Uterus (tissue), 4 donors: Measurements from ENCODE around the gene SPTBN4. TPM values are rescaled to one million over a fixed set of nuclear protein-coding genes. Genes with fewer than 3 reads are reported as not detected.
"Not testable (repeated sequence)": the region's sequence is repeated elsewhere in the genome, so short reads cannot be mapped to it uniquely, and the experiment has no call there.

Source experiments
- DNase-seq, 2 donors: peaks; one replicate each; pipeline ENCODE4 v3.0.0-alpha.2; 2019 to 2020
- H3K27ac ChIP-seq, 2 donors: fragments of 200-600 bp; sonication (generic); 1 replicate in 1 of 2; 2 replicates in 1 of 2; pipeline ENCODE4 v1.5.1; 2016 to 2018
- H3K27me3 ChIP-seq, 2 donors: fragments of 200-600 bp; sonication (generic); one replicate each; pipeline ENCODE4 v1.5.1; 2018 to 2019; ENCODE audit warnings: control low read depth in 1 of 2
- H3K36me3 ChIP-seq, 2 donors: fragments of 200-600 bp; sonication (generic); one replicate each; pipeline ENCODE4 v1.5.1; 2019; ENCODE audit warnings: control low read depth in 1 of 2
- H3K4me1 ChIP-seq, 2 donors: fragments of 200-600 bp; sonication (generic); one replicate each; pipeline ENCODE4 v1.5.1; 2018 to 2019; ENCODE audit warnings: control low read depth in 1 of 2
- H3K4me3 ChIP-seq, 2 donors: fragments of 200-600 bp; sonication (generic); 1 replicate in 1 of 2; 2 replicates in 1 of 2; pipeline ENCODE4 v1.5.1; 2018 to 2019; ENCODE audit warnings: mild to moderate bottlenecking in 1 of 2
- H3K9me3 ChIP-seq, 2 donors: fragments of 200-600 bp; sonication (generic); one replicate each; pipeline ENCODE4 v1.5.1; 2019; ENCODE audit warnings: control low read depth in 1 of 2
- POLR2A ChIP-seq, 2 donors: fragments of 450-650 bp; IDR thresholded peaks; one replicate each; pipeline ENCODE4 v1.6.1; 2016; ENCODE audit warnings: antibody characterized with exemption in 2 of 2, mild to moderate bottlenecking in 1 of 2, moderate library complexity in 1 of 2
- intact Hi-C: fragments of 100-400 bp; cut with DNase I; formaldehyde crosslinking; loops from one replicate; pipeline ENCODE4 v1.15.1; 2023; ENCODE audit warnings: low total_unique reads
- total RNA-seq, 4 donors: library from RNA; depleted of rRNA in 3 of 4; stranded (reverse); fragments of >200 nt in 3 of 4; gene quantifications; one replicate each; pipeline versions ENCODE4 v1.1.0 to v1.2.4, GENCODE V29; 2014 to 2023
- TF ChIP-seq, protein P1 (sequence below), 4 experiments: fragments of 200-600 bp in 2 of 4; fragments of 450-650 bp in 2 of 4; sonication (generic) in 2 of 4; IDR thresholded peaks; one replicate each; pipeline ENCODE4 v1.5.1; 2016 to 2019; ENCODE audit warnings: antibody characterized with exemption in 4 of 4, mild to moderate bottlenecking in 2 of 4, moderate library complexity in 1 of 4
- donor health status: DM: yes; HTN: yes; CAD: no.

Gene SPTBN4
- total RNA-seq, 4 donors from 2014 or later = 3.1 to 7.0 (median 5.3) TPM; not detected in 1

GRCh38 chr19:40493778-40494177 lies 27.0 kb downstream of the SPTBN4 start:
- intact Hi-C loops = no loop called here
- Histone ChIP-seq H3K4me3 (no peak overlapping the region), H3K9me3 (no peaks in the 10 kb centered on the region), H3K36me3 (no peaks in the 10 kb centered on the region), H3K27me3 (no peaks in the 10 kb centered on the region), H3K4me1 (no peaks in the 10 kb centered on the region), H3K27ac (no peak overlapping the region)
- no peak for TF ChIP-seq POLR2A (IDR thresholded peaks at IDR 0.05)
- TF ChIP-seq, protein P1, sequence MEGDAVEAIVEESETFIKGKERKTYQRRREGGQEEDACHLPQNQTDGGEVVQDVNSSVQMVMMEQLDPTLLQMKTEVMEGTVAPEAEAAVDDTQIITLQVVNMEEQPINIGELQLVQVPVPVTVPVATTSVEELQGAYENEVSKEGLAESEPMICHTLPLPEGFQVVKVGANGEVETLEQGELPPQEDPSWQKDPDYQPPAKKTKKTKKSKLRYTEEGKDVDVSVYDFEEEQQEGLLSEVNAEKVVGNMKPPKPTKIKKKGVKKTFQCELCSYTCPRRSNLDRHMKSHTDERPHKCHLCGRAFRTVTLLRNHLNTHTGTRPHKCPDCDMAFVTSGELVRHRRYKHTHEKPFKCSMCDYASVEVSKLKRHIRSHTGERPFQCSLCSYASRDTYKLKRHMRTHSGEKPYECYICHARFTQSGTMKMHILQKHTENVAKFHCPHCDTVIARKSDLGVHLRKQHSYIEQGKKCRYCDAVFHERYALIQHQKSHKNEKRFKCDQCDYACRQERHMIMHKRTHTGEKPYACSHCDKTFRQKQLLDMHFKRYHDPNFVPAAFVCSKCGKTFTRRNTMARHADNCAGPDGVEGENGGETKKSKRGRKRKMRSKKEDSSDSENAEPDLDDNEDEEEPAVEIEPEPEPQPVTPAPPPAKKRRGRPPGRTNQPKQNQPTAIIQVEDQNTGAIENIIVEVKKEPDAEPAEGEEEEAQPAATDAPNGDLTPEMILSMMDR (IDR thresholded peaks at IDR 0.05) = no peak
- no peak for DNase-seq

- Histone ChIP-seq H3K27ac (no peak overlapping the region), H3K4me1 (no peaks in the 10 kb centered on the region), H3K27me3 (no peaks in the 10 kb centered on the region), H3K36me3 (no peaks in the 10 kb centered on the region), H3K9me3 (no peaks in the 10 kb centered on the region), H3K4me3 (no peak overlapping the region)
- intact Hi-C loops = no loop called here
- DNase-seq = no peak
- TF ChIP-seq, protein P1 (IDR thresholded peaks at IDR 0.05) = no peak
- TF ChIP-seq POLR2A (IDR thresholded peaks at IDR 0.05) = no peak
These were observed 27.5 kb downstream of the SPTBN4 start for GRCh38 chr19:40494191-40494838.

GRCh38 chr19:40497214-40497613 lies 30.4 kb downstream of the SPTBN4 start:
- no peaks in the 10 kb centered on the region for H3K36me3 ChIP-seq
- H3K27me3 ChIP-seq = no peaks in the 10 kb centered on the region
- DNase-seq = no peak
- no peak overlapping the region for H3K4me3 ChIP-seq
- H3K9me3 ChIP-seq = no peaks in the 10 kb centered on the region
- no peaks in the 10 kb centered on the region for H3K4me1 ChIP-seq
- TF ChIP-seq POLR2A (IDR thresholded peaks at IDR 0.05) = no peak
- TF ChIP-seq, protein P1 (IDR thresholded peaks at IDR 0.05) = no peak
- intact Hi-C loops = no loop called here
- H3K27ac ChIP-seq = no peak overlapping the region

DNA sequence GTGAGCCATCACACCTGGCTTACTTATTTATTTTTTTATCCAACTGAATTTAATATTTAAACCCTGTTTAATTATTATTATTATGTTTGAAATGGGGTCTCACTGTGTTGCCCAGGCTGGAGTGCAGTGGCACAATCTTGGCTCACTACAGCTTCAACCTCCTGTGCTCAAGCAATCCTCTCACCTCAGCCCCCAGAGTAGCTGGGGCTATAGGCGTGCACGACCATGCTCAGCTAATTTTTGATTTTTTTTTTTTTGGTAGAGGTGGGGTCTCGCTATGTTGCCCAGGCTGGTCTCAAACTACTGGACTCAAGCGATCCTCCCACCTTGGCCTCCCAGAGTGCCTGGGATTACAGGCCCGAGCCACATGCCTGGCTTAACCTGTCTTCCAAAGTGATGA lies 32.5 kb downstream of the SPTBN4 start:
- Histone ChIP-seq H3K4me3 (no peak overlapping the region), H3K4me1 (no peaks in the 10 kb centered on the region), H3K27ac (no peak overlapping the region), H3K36me3 (no peaks in the 10 kb centered on the region), H3K9me3 (no peaks in the 10 kb centered on the region), H3K27me3 (no peaks in the 10 kb centered on the region)
- DNase-seq = no peak
- intact Hi-C loops = no loop called here
- TF ChIP-seq, protein P1 (IDR thresholded peaks at IDR 0.05) = no peak
- no peak for TF ChIP-seq POLR2A (IDR thresholded peaks at IDR 0.05)

DNA sequence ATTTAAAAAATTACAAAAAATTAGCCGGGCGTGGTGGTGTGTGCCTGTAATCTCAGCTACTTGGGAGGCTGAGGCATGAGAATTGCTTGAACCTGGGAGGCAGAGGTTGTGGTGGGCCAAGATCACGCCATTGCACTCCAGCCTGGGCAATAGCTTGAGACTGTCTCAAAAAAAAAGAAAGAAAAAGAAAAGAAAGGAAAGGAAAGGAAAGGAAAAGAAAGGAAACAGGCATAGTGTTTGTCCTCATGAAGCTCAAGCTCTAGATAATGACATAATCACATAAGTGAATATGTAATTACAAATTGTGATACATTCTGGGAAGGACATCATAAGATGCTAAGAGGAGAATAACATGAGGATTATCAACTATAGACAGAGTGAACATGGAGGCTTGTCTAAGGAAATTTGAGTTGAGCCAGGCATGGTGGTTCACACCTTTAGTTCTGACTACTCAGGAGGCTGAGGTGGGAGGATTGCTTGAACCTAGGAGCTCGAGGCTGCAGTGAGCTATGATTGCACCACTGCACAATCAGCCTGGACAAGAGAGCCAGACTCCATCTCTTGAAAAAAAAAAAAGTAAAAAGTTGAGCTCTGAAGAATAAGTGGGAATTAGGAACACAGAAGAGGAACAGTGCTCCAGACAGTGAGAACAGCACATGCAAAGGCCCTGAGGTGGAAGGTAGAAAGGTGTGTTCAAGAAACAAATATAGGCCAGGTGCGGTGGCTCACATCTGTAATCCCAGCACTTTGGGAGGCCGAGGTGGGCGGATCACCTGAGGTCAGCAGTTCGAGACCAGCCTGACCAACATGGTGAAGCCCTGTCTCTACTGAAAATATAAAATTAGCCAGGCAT lies 34.1 kb downstream of the SPTBN4 start:
- DNase-seq, intact Hi-C loops: not testable (repeated sequence)

More for the DNA sequence above, 34.1 kb downstream of the SPTBN4 start:
- not testable (repeated sequence) for H3K4me1 ChIP-seq, H3K4me3 ChIP-seq, H3K36me3 ChIP-seq, H3K27me3 ChIP-seq, H3K27ac ChIP-seq, H3K9me3 ChIP-seq
